ENCODE measurements around the gene PLA2G2C.

GRCh38 chr1:20124456-20125057 lies 61.8 kb downstream of the PLA2G2C start:
- no peak for TF ChIP-seq CTCF (IDR thresholded peaks at IDR 0.05)
- TF ChIP-seq POLR2A (IDR thresholded peaks at IDR 0.05), result no peak
